IMR-90 (cell line): ENCODE measurements around the gene INTS11. TPM values are rescaled to one million over a fixed set of nuclear protein-coding genes. Genes with fewer than 3 reads are reported as not detected.

ENCODE experiments used
- ATAC-seq: fragments of 200-7000 bp; cut with Tn5 transposase; 2 replicates; pipeline ENCODE4 v1.9.1; 2020; ENCODE audit warnings: low read depth, mild to moderate bottlenecking, moderate library complexity
- BruUV-seq: library from RNA; stranded (reverse); fragments of 400-500 nt; replicated peaks from 2 replicates; lab custom pipeline; 2021; lab: Mats Ljungman, UMichigan
- CTCF ChIA-PET: fragments of 300-600 bp; formaldehyde crosslinking; extraction: SDS; loops from one replicate; lab custom pipeline; 2021; ENCODE audit warnings: antibody characterized with exemption; lab: Yijun Ruan, JAX
- POLR2A ChIA-PET: fragments of 300-600 bp; sonication (Branson Sonifier 250); formaldehyde crosslinking; loops from one replicate; lab custom pipeline; 2022; ENCODE audit warnings: antibody characterized with exemption; ENCODE audit not compliant: unreplicated experiment; lab: Charles Lee
- DNase-seq: peaks from one replicate; pipeline ENCODE4 v3.0.0; 2013
- H2AFZ ChIP-seq: replicated peaks from 2 replicates; pipeline ENCODE3; 2013; ENCODE audit warnings: low read length, mild to moderate bottlenecking; ENCODE audit not compliant: poor library complexity
- H2AK5ac ChIP-seq: 2 replicates; pipeline ENCODE4 v1.6.1; 2013; ENCODE audit warnings: low read depth, low read length, inconsistent platforms
- H2AK9ac ChIP-seq: replicated peaks from 2 replicates; pipeline ENCODE3; 2013; ENCODE audit warnings: mild to moderate bottlenecking, low read depth, low read length, moderate library complexity; ENCODE audit not compliant: poor library complexity
- H2BK120ac ChIP-seq: 2 replicates; pipeline ENCODE4 v1.6.1; 2013; ENCODE audit warnings: low read depth, low read length, inconsistent platforms
- H2BK15ac ChIP-seq: 3 replicates; pipeline ENCODE4 v1.6.1; 2013; ENCODE audit warnings: low read depth, low read length, inconsistent platforms
- H2BK20ac ChIP-seq: 2 replicates; pipeline ENCODE4 v1.6.1; 2013; ENCODE audit warnings: low read depth, mild to moderate bottlenecking, inconsistent platforms, low read length, moderate library complexity
- H2BK5ac ChIP-seq: 2 replicates; pipeline ENCODE4 v1.6.1; 2013; ENCODE audit warnings: mild to moderate bottlenecking, low read depth, low read length, inconsistent platforms; ENCODE audit not compliant: poor library complexity, severe bottlenecking
- H3K14ac ChIP-seq: replicated peaks from 2 replicates; pipeline ENCODE4 v1.6.1; 2013; ENCODE audit warnings: low read depth, low read length, inconsistent platforms
- H3K18ac ChIP-seq: 2 replicates; pipeline ENCODE4 v1.6.1; 2013; ENCODE audit warnings: low read depth, low read length, control low read depth
- H3K23ac ChIP-seq: 2 replicates; pipeline ENCODE4 v1.6.1; 2013; ENCODE audit warnings: low read depth, low read length, inconsistent platforms
- H3K27ac ChIP-seq: 2 replicates; pipeline ENCODE4 v1.5.1; 2013; ENCODE audit warnings: mild to moderate bottlenecking, control low read depth, low read length; ENCODE audit not compliant: insufficient read depth
- H3K27me3 ChIP-seq: 2 replicates; pipeline ENCODE4 v1.6.1; 2013; ENCODE audit warnings: low read length; ENCODE audit not compliant: control insufficient read depth, insufficient read depth
- H3K36me3 ChIP-seq: 2 replicates; pipeline ENCODE4 v1.6.1; 2013; ENCODE audit warnings: low read length, mixed read lengths; ENCODE audit not compliant: control insufficient read depth, insufficient read depth
- H3K4ac ChIP-seq: 2 replicates; pipeline ENCODE4 v1.6.1; 2013; ENCODE audit warnings: low read depth, low read length, inconsistent platforms
- H3K4me1 ChIP-seq: 2 replicates; pipeline ENCODE4 v1.6.1; 2013; ENCODE audit warnings: low read length, mixed read lengths; ENCODE audit not compliant: control insufficient read depth, insufficient read depth
- H3K4me2 ChIP-seq: 2 replicates; pipeline ENCODE4 v1.6.1; 2013; ENCODE audit warnings: low read depth, mild to moderate bottlenecking, control low read depth, low read length, moderate library complexity
- H3K4me3 ChIP-seq: 2 replicates; pipeline ENCODE4 v1.5.1; 2013; ENCODE audit warnings: low read depth, mild to moderate bottlenecking, control low read depth, low read length, moderate library complexity; ENCODE audit not compliant: insufficient read depth
- H3K56ac ChIP-seq: 2 replicates; pipeline ENCODE4 v1.6.1; 2013; ENCODE audit warnings: low read length, inconsistent platforms; ENCODE audit not compliant: insufficient read depth; ENCODE audit errors: extremely low read depth
- H3K79me1 ChIP-seq, 2 experiments: 2 replicates each; pipeline ENCODE4 v1.6.1; 2013; ENCODE audit warnings: low read length in 2 of 2, inconsistent platforms in 1 of 2, low read depth in 1 of 2
- H3K9ac ChIP-seq: 2 replicates; pipeline ENCODE4 v1.6.1; 2013; ENCODE audit warnings: low read depth, low read length, control low read depth
- H3K9me1 ChIP-seq: 2 replicates; pipeline ENCODE4 v1.6.1; 2013; ENCODE audit warnings: low read length, inconsistent platforms; ENCODE audit not compliant: insufficient read depth
- H3K9me3 ChIP-seq: 2 replicates; pipeline ENCODE4 v1.6.1; 2013; ENCODE audit warnings: low read length; ENCODE audit not compliant: control insufficient read depth, insufficient read depth
- H4K20me1 ChIP-seq: 2 replicates; pipeline ENCODE4 v1.6.1; 2013; ENCODE audit warnings: low read length, inconsistent platforms; ENCODE audit not compliant: insufficient read depth
- H4K5ac ChIP-seq: 2 replicates; pipeline ENCODE4 v1.6.1; 2013; ENCODE audit warnings: mild to moderate bottlenecking, low read depth, low read length, control low read depth
- H4K8ac ChIP-seq, 2 experiments: 2 replicates each; pipeline ENCODE4 v1.6.1; 2013; ENCODE audit warnings: low read depth in 2 of 2, low read length in 2 of 2, control low read depth in 1 of 2, inconsistent platforms in 1 of 2
- H4K91ac ChIP-seq: 2 replicates; pipeline ENCODE4 v1.6.1; 2013; ENCODE audit warnings: low read depth, low read length, inconsistent platforms; ENCODE audit not compliant: insufficient read depth
- BHLHE40 ChIP-seq: fragments of 150-350 bp; IDR thresholded peaks from 2 replicates; pipeline ENCODE4 v1.6.1; 2016; ENCODE audit warnings: mild to moderate bottlenecking, low read depth, low read length
- CEBPB ChIP-seq: IDR thresholded peaks from 2 replicates; pipeline ENCODE4 v1.6.1; 2012; ENCODE audit warnings: low read depth, low read length, improper control_type of control experiment
- CHD1 ChIP-seq: IDR thresholded peaks from 2 replicates; pipeline ENCODE4 v1.6.1; 2012; ENCODE audit warnings: low read depth, low read length, improper control_type of control experiment
- FOS ChIP-seq: fragments of 150-350 bp; IDR thresholded peaks from 2 replicates; pipeline ENCODE4 v1.6.1; 2016; ENCODE audit warnings: low read depth, low read length
- MAFK ChIP-seq: IDR thresholded peaks from 2 replicates; pipeline ENCODE4 v1.6.1; 2012; ENCODE audit warnings: low read depth, low read length, improper control_type of control experiment
- MAZ ChIP-seq: IDR thresholded peaks from 2 replicates; pipeline ENCODE4 v1.6.1; 2012; ENCODE audit warnings: low read depth, mild to moderate bottlenecking, low read length, improper control_type of control experiment, moderate library complexity, borderline replicate concordance
- MXI1 ChIP-seq: IDR thresholded peaks from 2 replicates; pipeline ENCODE4 v1.6.1; 2012; ENCODE audit warnings: low read depth, mild to moderate bottlenecking, low read length, moderate library complexity, borderline replicate concordance
- NFE2L2 ChIP-seq: fragments of 150-350 bp; IDR thresholded peaks from 2 replicates; pipeline ENCODE4 v1.6.1; 2016; ENCODE audit warnings: low read depth, mild to moderate bottlenecking, low read length
- POLR2A ChIP-seq: IDR thresholded peaks from 2 replicates; pipeline ENCODE4 v1.6.1; 2012; ENCODE audit warnings: mild to moderate bottlenecking, low read depth, low read length
- RCOR1 ChIP-seq: IDR thresholded peaks from 2 replicates; pipeline ENCODE4 v1.6.1; 2012; ENCODE audit warnings: mild to moderate bottlenecking, low read length, improper control_type of control experiment; ENCODE audit not compliant: insufficient replicate concordance
- RFX5 ChIP-seq: IDR thresholded peaks from 2 replicates; pipeline ENCODE4 v1.8.0; 2012; ENCODE audit warnings: low read depth, mild to moderate bottlenecking, low read length, moderate library complexity
- SMC3 ChIP-seq: fragments of 150-350 bp; IDR thresholded peaks from 2 replicates; pipeline ENCODE4 v1.6.1; 2016; ENCODE audit warnings: low read depth, mild to moderate bottlenecking, antibody characterized with exemption, low read length, moderate library complexity
- WGBS, 2 experiments: methylation state at CpG; one replicate each; pipeline versions ENCODE4 v1.1.5 to v1.1.7; 2013; ENCODE audit warnings: missing lambda C conversion rate in 2 of 2; ENCODE audit not compliant: insufficient read length in 1 of 2; ENCODE audit errors: extremely low coverage in 2 of 2; 5-methylcytosine and 5-hydroxymethylcytosine counted together
- dilution Hi-C: fragments of 300-500 bp; cut with HindIII; formaldehyde crosslinking; loops from one replicate; pipeline ENCODE4 v1.14.3; 2018; ENCODE audit warnings: low sequenced_read_pairs; ENCODE audit not compliant: unreplicated experiment
- in situ Hi-C: fragments of 300-500 bp; cut with MboI; formaldehyde crosslinking; loops from 3 replicates; pipeline ENCODE4 v1.14.3; 2019; ENCODE audit warnings: low sequenced_read_pairs, inconsistent platforms, mixed read lengths
- intact Hi-C: fragments of 100-400 bp; cut with micrococcal nuclease; formaldehyde crosslinking; loops from 2 replicates; pipeline ENCODE4 v1.10.0; 2022
- polyA plus RNA-seq, 3 experiments: library from polyadenylated mRNA; depleted of rRNA; stranded (reverse); fragments of >200 nt; gene quantifications; 2 replicates each; pipeline ENCODE4 v1.2.3, GENCODE V29; 2012; ENCODE audit warnings: low replicate concordance in 1 of 3
- total RNA-seq: library from RNA; depleted of rRNA; stranded (reverse); fragments of >200 nt; gene quantifications from 2 replicates; pipeline ENCODE4 v1.2.3, GENCODE V29; 2012
- TF ChIP-seq, protein P1 (sequence below): conservative IDR thresholded peaks from 2 replicates; pipeline ENCODE4 v1.5.1; 2012; ENCODE audit warnings: mild to moderate bottlenecking, low read depth, low read length, improper control_type of control experiment
- TF ChIP-seq, protein P2 (sequence below): fragments of 150-350 bp; IDR thresholded peaks from 2 replicates; pipeline ENCODE4 v1.6.1; 2017; ENCODE audit warnings: mild to moderate bottlenecking, antibody characterized with exemption, low read length, low read depth

Gene INTS11
- total and polyA plus RNA-seq, 2 of the 4 experiments (the other 2 are of a cell fraction) = 56.1 to 123 TPM

DNA sequence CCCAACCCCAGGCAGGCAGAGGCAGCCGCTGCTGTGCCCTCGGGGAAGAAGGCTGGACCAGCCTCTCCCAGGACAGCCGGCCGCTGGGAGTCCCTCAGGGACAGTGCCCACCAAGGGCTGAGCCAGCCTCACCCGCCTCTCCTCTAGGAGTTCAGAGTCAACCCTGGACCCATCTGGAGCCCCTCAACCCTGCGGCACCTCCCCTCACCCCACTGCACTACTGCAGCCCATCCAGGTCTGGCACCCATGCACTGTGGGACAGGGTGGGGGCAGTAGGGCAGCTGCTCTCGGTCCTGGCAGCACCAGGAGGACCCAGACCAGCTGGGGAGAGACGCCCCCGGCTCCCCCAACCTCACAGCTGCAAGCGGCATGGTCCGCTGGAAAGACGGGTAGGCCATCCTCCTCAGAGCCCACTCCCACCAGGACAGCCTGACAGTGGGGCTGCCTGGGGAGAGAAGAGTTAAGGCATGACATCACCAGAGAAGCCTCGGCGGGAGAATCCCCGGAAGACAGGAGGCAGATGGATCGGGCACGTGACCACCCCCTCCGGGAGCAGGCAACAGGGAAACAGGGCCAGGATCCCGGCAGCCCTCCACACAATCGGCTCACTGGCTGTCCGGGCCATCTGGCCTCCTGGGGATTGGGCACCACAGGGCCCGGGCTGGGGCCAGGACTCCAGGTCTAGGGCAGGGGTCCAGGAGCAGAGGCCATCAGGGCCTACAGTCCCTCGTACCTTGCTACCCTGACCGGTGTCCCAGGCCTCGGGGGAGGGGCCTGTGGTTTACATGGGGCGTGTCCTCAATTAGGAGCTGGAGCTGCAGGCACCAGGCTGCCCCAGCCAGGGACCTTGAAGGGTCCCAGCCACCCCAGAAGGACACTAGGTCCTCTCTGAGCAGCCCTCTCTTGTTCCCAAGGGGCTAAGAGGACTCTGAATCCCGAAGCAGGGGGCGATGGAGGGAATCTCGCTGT is 19.8 kb downstream of the INTS11 start:
- ChIA-PET POLR2A (interaction anchor here (0.6 kb wide), 1 partner anchor 28 kb away, joined by 4 read pairs; no protein-coding TSS in a partner anchor), CTCF (interaction anchor here (0.7 to 1.3 kb wide), 2 partner anchors 28 to 182 kb away, joined by 3 read pairs; no protein-coding TSS in a partner anchor)
- Histone ChIP-seq H2BK20ac (peak overlapping the region; percentile 38), H3K4me3 (peak overlapping the region; percentile 20; the same call in 1 of the 2 replicates), H4K91ac (peak overlapping the region; percentile 86), H2AFZ (peak overlapping the region; percentile 87), H2BK15ac (peak overlapping the region; percentile 72; the same call in 2 of the 3 replicates), H3K14ac (peak overlapping the region; percentile 67), H3K4me2 (peak overlapping the region; percentile 100), H3K56ac (peak overlapping the region; percentile 50; the same call in 1 of the 2 replicates), H3K79me1 (peaks cover 3 to 60% of the 10 kb centered on the region in 2 experiments; a peak in 3 of 4 replicates), H2AK9ac (peak overlapping the region; percentile 97), H2AK5ac (peak overlapping the region; percentile 93), H2BK5ac (peak overlapping the region; percentile 69), H3K27ac (peak overlapping the region; percentile 89), H3K9ac (peak overlapping the region; percentile 59), H3K18ac (peak overlapping the region; percentile 56; the same call in 1 of the 2 replicates), H3K27me3 (no peaks in the 10 kb centered on the region), H3K4me1 (peaks cover 30% of the 10 kb centered on the region), H4K20me1 (peaks cover 49% of the 10 kb centered on the region), H3K9me3 (no peaks in the 10 kb centered on the region), H3K4ac (peak overlapping the region; percentile 90), H4K8ac (peak overlapping the region; percentile 36 to 91; a peak in 3 of 4 replicates), H3K36me3 (peaks cover 7% of the 10 kb centered on the region), H3K9me1 (peaks cover 3% of the 10 kb centered on the region), H2BK120ac (peak overlapping the region; percentile 71), H3K23ac (peak overlapping the region; percentile 84; the same call in 1 of the 2 replicates), H4K5ac (peak overlapping the region; percentile 58)
- ATAC-seq (peak; percentile 9), DNase-seq (peak; percentile 84)
- dilution Hi-C loops (no loop called here), intact Hi-C loops (loop anchor here (5.0 kb wide), 2 partner anchors 53 to 182 kb away; partner anchors contain the start of gene MXRA8), in situ Hi-C loops (no loop called here)
- 4% methylated on average over 12 of the region's 29 CpGs; no CpG with 5 or more reads in 1 of the 2 experiments for WGBS, 2 experiments
- no TSS peak for BruUV-seq
- TF ChIP-seq FOS = no peak
- TF ChIP-seq NFE2L2 = no peak
- no peak for TF ChIP-seq RCOR1
- no peak for TF ChIP-seq SMC3
- peak; percentile 96 for TF ChIP-seq BHLHE40
- TF ChIP-seq RFX5 = no peak
- TF ChIP-seq MAFK = no peak
- TF ChIP-seq, protein P1, sequence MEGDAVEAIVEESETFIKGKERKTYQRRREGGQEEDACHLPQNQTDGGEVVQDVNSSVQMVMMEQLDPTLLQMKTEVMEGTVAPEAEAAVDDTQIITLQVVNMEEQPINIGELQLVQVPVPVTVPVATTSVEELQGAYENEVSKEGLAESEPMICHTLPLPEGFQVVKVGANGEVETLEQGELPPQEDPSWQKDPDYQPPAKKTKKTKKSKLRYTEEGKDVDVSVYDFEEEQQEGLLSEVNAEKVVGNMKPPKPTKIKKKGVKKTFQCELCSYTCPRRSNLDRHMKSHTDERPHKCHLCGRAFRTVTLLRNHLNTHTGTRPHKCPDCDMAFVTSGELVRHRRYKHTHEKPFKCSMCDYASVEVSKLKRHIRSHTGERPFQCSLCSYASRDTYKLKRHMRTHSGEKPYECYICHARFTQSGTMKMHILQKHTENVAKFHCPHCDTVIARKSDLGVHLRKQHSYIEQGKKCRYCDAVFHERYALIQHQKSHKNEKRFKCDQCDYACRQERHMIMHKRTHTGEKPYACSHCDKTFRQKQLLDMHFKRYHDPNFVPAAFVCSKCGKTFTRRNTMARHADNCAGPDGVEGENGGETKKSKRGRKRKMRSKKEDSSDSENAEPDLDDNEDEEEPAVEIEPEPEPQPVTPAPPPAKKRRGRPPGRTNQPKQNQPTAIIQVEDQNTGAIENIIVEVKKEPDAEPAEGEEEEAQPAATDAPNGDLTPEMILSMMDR = no peak
- TF ChIP-seq MAZ = peak; percentile 95
- 0 out of 2 replicates have a peak, but pooled peaks have one; percentile 49 for TF ChIP-seq MXI1
- peak; percentile 53; the same call in 1 of the 2 replicates for TF ChIP-seq POLR2A
- TF ChIP-seq CEBPB = no peak
- TF ChIP-seq, protein P2, sequence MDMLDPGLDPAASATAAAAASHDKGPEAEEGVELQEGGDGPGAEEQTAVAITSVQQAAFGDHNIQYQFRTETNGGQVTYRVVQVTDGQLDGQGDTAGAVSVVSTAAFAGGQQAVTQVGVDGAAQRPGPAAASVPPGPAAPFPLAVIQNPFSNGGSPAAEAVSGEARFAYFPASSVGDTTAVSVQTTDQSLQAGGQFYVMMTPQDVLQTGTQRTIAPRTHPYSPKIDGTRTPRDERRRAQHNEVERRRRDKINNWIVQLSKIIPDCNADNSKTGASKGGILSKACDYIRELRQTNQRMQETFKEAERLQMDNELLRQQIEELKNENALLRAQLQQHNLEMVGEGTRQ = peak; percentile 98
- TF ChIP-seq CHD1 = no peak
